Neuronal stem cell (in vitro differentiated cells): ENCODE measurements around the gene AREL1.

Experiments used
- DNase-seq: peaks from one replicate; pipeline ENCODE4 v3.0.0-alpha.2; 2013; ENCODE audit warnings: low spot score
- H2AFZ ChIP-seq: one replicate; pipeline ENCODE4 v1.6.1; 2013; ENCODE audit warnings: mild to moderate bottlenecking, low read length, inconsistent platforms
- H2AK5ac ChIP-seq: 2 replicates; pipeline ENCODE4 v1.6.1; 2013; ENCODE audit warnings: low read depth, mild to moderate bottlenecking, inconsistent platforms, low read length, moderate library complexity, mixed read lengths
- H2BK120ac ChIP-seq: 2 replicates; pipeline ENCODE4 v1.6.1; 2013; ENCODE audit warnings: low read depth, mild to moderate bottlenecking, inconsistent platforms, low read length, moderate library complexity, mixed read lengths
- H2BK12ac ChIP-seq: one replicate; pipeline ENCODE4 v1.6.1; 2013; ENCODE audit warnings: low read length, inconsistent platforms
- H2BK15ac ChIP-seq: 2 replicates; pipeline ENCODE4 v1.6.1; 2013; ENCODE audit warnings: mild to moderate bottlenecking, low read length, inconsistent platforms, mixed read lengths
- H2BK5ac ChIP-seq: one replicate; pipeline ENCODE4 v1.6.1; 2013; ENCODE audit warnings: inconsistent platforms, mild to moderate bottlenecking, low read length, moderate library complexity
- H3K14ac ChIP-seq: one replicate; pipeline ENCODE4 v1.6.1; 2013; ENCODE audit warnings: low read length, inconsistent platforms
- H3K18ac ChIP-seq: 2 replicates; pipeline ENCODE4 v1.6.1; 2013; ENCODE audit warnings: low read length, inconsistent platforms
- H3K23ac ChIP-seq: 2 replicates; pipeline ENCODE4 v1.6.1; 2013; ENCODE audit warnings: low read depth, mild to moderate bottlenecking, mixed read lengths, low read length, inconsistent platforms; ENCODE audit not compliant: poor library complexity
- H3K27ac ChIP-seq: replicated peaks from 3 replicates; pipeline ENCODE4 v1.5.1; 2013; ENCODE audit warnings: low read length, inconsistent platforms
- H3K27me3 ChIP-seq, 3 experiments: 2 replicates each; pipeline ENCODE4 v1.6.1; 2013; ENCODE audit warnings: low read length in 3 of 3, mild to moderate bottlenecking in 2 of 3, inconsistent platforms in 1 of 3, low read depth in 1 of 3, mixed read lengths in 1 of 3, moderate library complexity in 1 of 3; ENCODE audit not compliant: control insufficient read depth in 3 of 3, insufficient read depth in 3 of 3
- H3K36me3 ChIP-seq, 2 donors: replicated peaks in 1 of 2; 2 replicates each; pipeline ENCODE4 v1.6.1; 2013; ENCODE audit warnings: low read length in 2 of 2; ENCODE audit not compliant: control insufficient read depth in 2 of 2, insufficient read depth in 2 of 2
- H3K4ac ChIP-seq: 2 replicates; pipeline ENCODE4 v1.6.1; 2013; ENCODE audit warnings: inconsistent platforms, mild to moderate bottlenecking, low read length, moderate library complexity
- H3K4me1 ChIP-seq, 2 donors: 1 replicate in 1 of 2; 2 replicates in 1 of 2; pipeline ENCODE4 v1.6.1; 2013; ENCODE audit warnings: low read length in 2 of 2, low read depth in 1 of 2; ENCODE audit not compliant: control insufficient read depth in 2 of 2, insufficient read depth in 1 of 2
- H3K4me2 ChIP-seq: one replicate; pipeline ENCODE4 v1.6.1; 2013; ENCODE audit warnings: mild to moderate bottlenecking, low read length, inconsistent platforms; ENCODE audit not compliant: insufficient read depth, poor library complexity, severe bottlenecking
- H3K4me3 ChIP-seq, 2 donors: 2 replicates each; pipeline ENCODE4 v1.5.1; 2013; ENCODE audit warnings: low read length in 2 of 2, mild to moderate bottlenecking in 2 of 2, inconsistent platforms in 1 of 2, moderate library complexity in 1 of 2
- H3K79me1 ChIP-seq: one replicate; pipeline ENCODE4 v1.6.1; 2013; ENCODE audit warnings: low read depth, mild to moderate bottlenecking, inconsistent platforms, low read length, moderate library complexity
- H3K9ac ChIP-seq: one replicate; pipeline ENCODE4 v1.6.1; 2013; ENCODE audit warnings: mild to moderate bottlenecking, low read depth, low read length, inconsistent platforms; ENCODE audit not compliant: poor library complexity
- H3K9me3 ChIP-seq, 2 donors: replicated peaks in 1 of 2; 2 replicates each; pipeline versions ENCODE3 to v1.6.1; 2013; ENCODE audit warnings: low read length in 2 of 2, mild to moderate bottlenecking in 2 of 2, inconsistent platforms in 1 of 2, low read depth in 1 of 2, mixed read lengths in 1 of 2, moderate library complexity in 1 of 2; ENCODE audit not compliant: control insufficient read depth in 2 of 2, insufficient read depth in 1 of 2
- H4K8ac ChIP-seq: one replicate; pipeline ENCODE4 v1.6.1; 2013; ENCODE audit warnings: low read depth, mild to moderate bottlenecking, inconsistent platforms, low read length, moderate library complexity
- H4K91ac ChIP-seq: one replicate; pipeline ENCODE4 v1.6.1; 2013; ENCODE audit warnings: low read length, low read depth, mild to moderate bottlenecking, inconsistent platforms; ENCODE audit not compliant: poor library complexity
- WGBS, 2 donors: extraction: QIAGEN DNeasy Blood & Tissue Kit; methylation state at CpG; one replicate each; pipeline ENCODE4 v1.1.7; 2013; ENCODE audit warnings: missing lambda C conversion rate in 2 of 2, mixed read lengths in 1 of 2; ENCODE audit not compliant: insufficient read length in 2 of 2, insufficient replicate concordance in 1 of 2; ENCODE audit errors: extremely low coverage in 2 of 2; 5-methylcytosine and 5-hydroxymethylcytosine counted together

AREL1 gene

DNA sequence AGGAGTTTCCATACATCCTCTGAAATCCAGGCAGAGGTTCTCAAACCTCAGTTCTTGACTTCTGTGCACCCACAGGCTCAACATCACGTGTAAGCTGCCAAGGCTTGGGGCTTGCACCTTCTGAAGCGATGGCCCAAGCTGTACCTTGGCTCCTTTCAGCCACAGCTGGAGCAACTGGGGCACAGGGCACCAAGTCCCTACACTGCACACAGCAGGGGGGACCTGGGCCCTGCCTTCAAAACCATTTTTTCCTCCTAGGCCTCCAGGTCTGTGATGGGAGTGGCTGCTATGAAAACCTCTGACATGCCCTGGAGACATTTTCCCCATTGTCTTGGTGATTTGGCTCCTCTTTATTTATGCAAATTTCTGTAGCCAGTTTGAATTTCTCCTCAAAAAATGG lies 10.6 kb downstream of the AREL1 start:
- H4K8ac ChIP-seq = no peak overlapping the region
- peaks cover 0 to 12% of the 10 kb centered on the region in 2 donors for H3K36me3 ChIP-seq
- H3K4me3 ChIP-seq = no peak overlapping the region
- H3K23ac ChIP-seq = no peak overlapping the region
- no peak overlapping the region for H4K91ac ChIP-seq
- H3K4ac ChIP-seq = no peak overlapping the region
- no peak overlapping the region for H2BK5ac ChIP-seq
- H2BK15ac ChIP-seq = no peak overlapping the region
- H3K27me3 ChIP-seq = no peaks in the 10 kb centered on the region
- no peak overlapping the region for H3K18ac ChIP-seq
- H2BK120ac ChIP-seq = no peak overlapping the region
- no peaks in the 10 kb centered on the region for H3K4me1 ChIP-seq
- no peak for DNase-seq
- H3K14ac ChIP-seq = no peak overlapping the region
- peaks cover 3% of the 10 kb centered on the region for H3K79me1 ChIP-seq
- WGBS, 2 donors = no CpG with 5 or more reads among the region's 2 CpGs
- no peak overlapping the region for H2AFZ ChIP-seq
- H3K27ac ChIP-seq = no peak overlapping the region
- peaks cover 2 to 14% of the 10 kb centered on the region in 2 donors for H3K9me3 ChIP-seq
- H2BK12ac ChIP-seq = no peak overlapping the region
- no peak overlapping the region for H3K9ac ChIP-seq
- no peak overlapping the region for H2AK5ac ChIP-seq
- no peak overlapping the region for H3K4me2 ChIP-seq

DNA sequence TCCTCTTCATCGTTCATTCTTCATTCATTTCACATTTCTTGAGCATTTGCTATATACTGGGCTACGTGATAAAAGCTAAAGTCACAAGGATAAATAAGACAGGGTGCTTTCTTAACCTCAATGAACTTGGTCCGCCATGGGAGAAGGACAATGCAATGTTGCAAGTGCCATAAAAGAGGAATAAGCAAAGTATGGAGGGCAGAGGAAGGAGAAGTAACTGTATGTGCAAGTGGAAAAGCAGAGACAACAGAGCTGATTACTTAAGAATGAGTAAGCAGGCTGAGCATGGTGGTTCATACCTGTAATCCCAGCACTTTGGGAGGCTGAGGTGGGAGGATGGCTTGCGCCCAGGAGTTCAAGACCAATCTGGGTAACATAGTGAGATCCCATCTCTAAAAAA lies 14.4 kb downstream of the AREL1 start:
- H3K18ac ChIP-seq = no peak overlapping the region
- no peak overlapping the region for H3K23ac ChIP-seq
- no peak overlapping the region for H3K4me2 ChIP-seq
- no CpG with 5 or more reads among the region's 4 CpGs for WGBS, 2 donors
- H3K36me3 ChIP-seq = peaks cover 0 to 16% of the 10 kb centered on the region in 2 donors
- H3K14ac ChIP-seq = no peak overlapping the region
- no peak overlapping the region for H2BK12ac ChIP-seq
- no peak overlapping the region for H4K91ac ChIP-seq
- no peaks in the 10 kb centered on the region for H3K4me1 ChIP-seq
- no peak overlapping the region for H2BK120ac ChIP-seq
- no peak overlapping the region for H2AK5ac ChIP-seq
- H2BK5ac ChIP-seq = no peak overlapping the region
- H3K27me3 ChIP-seq = no peaks in the 10 kb centered on the region
- peaks cover 0 to 12% of the 10 kb centered on the region in 2 donors for H3K9me3 ChIP-seq
- H2BK15ac ChIP-seq = no peak overlapping the region
- no peak overlapping the region for H4K8ac ChIP-seq
- H3K4ac ChIP-seq = no peak overlapping the region
- DNase-seq = no peak
- no peak overlapping the region for H3K27ac ChIP-seq
- peaks cover 5% of the 10 kb centered on the region for H3K79me1 ChIP-seq
- no peak overlapping the region for H2AFZ ChIP-seq
- no peak overlapping the region for H3K4me3 ChIP-seq
- no peak overlapping the region for H3K9ac ChIP-seq

DNA sequence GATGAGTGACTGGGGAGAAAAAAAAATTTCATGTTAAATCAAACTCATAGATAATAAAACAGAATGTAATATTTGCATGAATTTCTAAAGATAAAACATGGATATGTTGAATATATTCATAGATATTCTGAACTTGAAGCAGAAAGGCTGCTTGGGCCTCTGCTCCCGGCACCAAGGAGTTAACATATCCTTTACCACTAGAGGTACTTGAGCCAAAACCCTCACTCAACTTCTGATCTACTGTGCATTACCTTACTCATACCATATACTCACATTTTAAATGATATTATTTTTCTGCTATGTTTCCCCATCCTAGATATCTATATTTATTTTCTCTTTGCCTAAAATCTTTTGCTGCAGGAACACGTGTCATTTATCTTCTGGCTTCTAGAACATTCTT lies 14.9 kb downstream of the AREL1 start:
- Histone ChIP-seq H2BK5ac (no peak overlapping the region), H2BK120ac (no peak overlapping the region), H2AK5ac (no peak overlapping the region), H4K8ac (no peak overlapping the region), H2BK12ac (no peak overlapping the region), H3K9me3 (peaks cover 0 to 10% of the 10 kb centered on the region in 2 donors), H3K27me3 (no peaks in the 10 kb centered on the region), H3K9ac (no peak overlapping the region), H3K18ac (no peak overlapping the region), H3K4ac (no peak overlapping the region), H3K4me1 (no peaks in the 10 kb centered on the region), H2AFZ (no peak overlapping the region), H3K79me1 (peaks cover 5% of the 10 kb centered on the region), H3K4me3 (no peak overlapping the region), H3K27ac (no peak overlapping the region), H2BK15ac (no peak overlapping the region), H3K36me3 (peaks cover 0 to 16% of the 10 kb centered on the region in 2 donors), H3K14ac (no peak overlapping the region), H3K23ac (no peak overlapping the region), H4K91ac (no peak overlapping the region), H3K4me2 (no peak overlapping the region)
- DNase-seq = no peak
- WGBS, 2 donors = no CpG with 5 or more reads among the region's 2 CpGs

DNA sequence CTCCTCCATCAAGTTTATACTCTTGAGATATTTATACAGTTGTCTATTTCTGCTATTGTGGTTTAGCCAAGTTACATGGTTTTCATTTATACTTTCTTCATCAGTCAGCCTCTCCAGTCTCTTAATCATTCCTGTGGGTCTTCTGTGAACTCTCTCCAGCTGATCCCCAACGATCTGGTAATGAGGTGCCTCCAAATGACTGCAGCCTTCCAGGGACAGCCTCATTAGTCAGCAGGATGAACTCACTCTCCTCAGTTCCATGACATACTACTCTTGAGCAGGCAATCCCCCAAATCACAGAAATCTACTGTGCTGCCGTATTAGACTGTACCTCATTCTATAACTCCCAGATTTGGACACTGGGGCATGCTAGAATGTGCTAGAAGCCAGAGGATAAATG lies 15.3 kb downstream of the AREL1 start:
- Histone ChIP-seq H2BK15ac (no peak overlapping the region), H3K14ac (no peak overlapping the region), H3K36me3 (peaks cover 0 to 16% of the 10 kb centered on the region in 2 donors), H2BK5ac (no peak overlapping the region), H3K27me3 (no peaks in the 10 kb centered on the region), H2BK12ac (no peak overlapping the region), H3K4ac (no peak overlapping the region), H3K79me1 (peaks cover 5% of the 10 kb centered on the region), H4K91ac (no peak overlapping the region), H2AK5ac (no peak overlapping the region), H3K4me1 (no peaks in the 10 kb centered on the region), H3K4me3 (no peak overlapping the region), H3K4me2 (no peak overlapping the region), H3K23ac (no peak overlapping the region), H3K27ac (no peak overlapping the region), H3K9ac (no peak overlapping the region), H3K18ac (no peak overlapping the region), H3K9me3 (peaks cover 0 to 9% of the 10 kb centered on the region in 2 donors), H2AFZ (no peak overlapping the region), H4K8ac (no peak overlapping the region), H2BK120ac (no peak overlapping the region)
- WGBS, 2 donors = no CpG with 5 or more reads among the region's 2 CpGs
- no peak for DNase-seq
